ENCODE measurements around the gene CFAP299. TPM values are rescaled to one million over a fixed set of nuclear protein-coding genes. Genes with fewer than 3 reads are reported as not detected.

CFAP299 gene
- total and polyA plus RNA-seq, 2 of the 13 experiments (the other 11 are each of a cell fraction or from before 2014, with no cell fraction given): not detected

DNA sequence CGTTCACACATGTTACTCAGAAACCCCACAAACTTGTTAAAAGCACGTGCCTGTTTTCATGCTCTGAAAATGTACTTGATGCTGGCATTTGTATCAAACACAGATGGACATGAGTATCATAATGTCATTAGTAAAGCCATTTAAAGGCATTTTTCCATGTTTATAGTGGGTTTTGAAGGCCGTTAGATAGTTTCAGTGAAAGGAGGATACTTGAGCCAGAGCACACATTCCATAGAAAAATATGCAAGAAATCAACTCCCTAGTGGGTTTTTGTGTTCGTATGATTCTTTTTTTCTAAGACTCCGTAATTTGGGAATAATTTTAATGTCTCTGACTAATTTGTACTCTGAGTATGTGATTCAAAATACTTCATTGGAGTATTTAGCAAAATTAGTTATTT is 478.7 kb downstream of the CFAP299 start:
- no peaks in the 10 kb centered on the region for H3K9me3 ChIP-seq (ENCODE audit: low read length)
- TF ChIP-seq ZNF563 (CRISPR knock-in tag; IDR thresholded peaks at IDR 0.05) (no peak), ZNF101 (CRISPR knock-in tag; IDR thresholded peaks at IDR 0.05; ENCODE audit: borderline replicate concordance, low read depth) (no peak)
- no peak overlapping the region for H3K4me2 ChIP-seq (ENCODE audit: low read depth, low read length)
- H3K79me2 ChIP-seq (ENCODE audit: insufficient read depth, low read length): no peaks in the 10 kb centered on the region
- no peak overlapping the region for H2AFZ ChIP-seq (ENCODE audit: low read length)
- no peak overlapping the region for H3K4me3 ChIP-seq (replicated peaks in 1 of 3; ENCODE audit: insufficient read depth in 1 of 3, low read depth in 2 of 3, low read length in 3 of 3)
- CTCF ChIA-PET (ENCODE audit: low intra/inter-chr PET ratio, low total read pairs): no interaction called here
- intact Hi-C loops (cut with micrococcal nuclease; ENCODE audit: unreplicated experiment): no loop called here
- FAIRE-seq (no peak), DNase-seq (ENCODE audit: low spot score) (no peak), ATAC-seq (no peak)
- no peaks in the 10 kb centered on the region for H4K20me1 ChIP-seq (ENCODE audit: insufficient read depth, low read length)
- no peaks in the 10 kb centered on the region for H3K27me3 ChIP-seq (ENCODE audit: control insufficient read depth in 1 of 2, insufficient read depth in 2 of 2, low read length in 2 of 2)
- no peak overlapping the region for H3K9ac ChIP-seq (ENCODE audit: insufficient read depth, low read depth, low read length)
- no peaks in the 10 kb centered on the region for H3K4me1 ChIP-seq (ENCODE audit: insufficient read depth, low read length)
- whole genome bisulfite sequencing (ENCODE audit: low lambda C conversion rate): 6% methylated on average over 5 of the region's 5 CpGs
- POLR2A ChIA-PET: no interaction called here
- in situ Hi-C loops (cut with HindIII; ENCODE audit: extremely low pct_ligation_motif_present, low pct_unique_long_range_greater_than_20kb): no loop called here
- H3K36me3 ChIP-seq (replicated peaks in 1 of 2; ENCODE audit: control insufficient read depth in 1 of 2, insufficient read depth in 2 of 2, low read length in 2 of 2): no peaks in the 10 kb centered on the region
- BruUV-seq (replicated peaks): no TSS peak
- no peak overlapping the region for H3K27ac ChIP-seq (ENCODE audit: extremely low read length, insufficient read depth, low read length)

DNA sequence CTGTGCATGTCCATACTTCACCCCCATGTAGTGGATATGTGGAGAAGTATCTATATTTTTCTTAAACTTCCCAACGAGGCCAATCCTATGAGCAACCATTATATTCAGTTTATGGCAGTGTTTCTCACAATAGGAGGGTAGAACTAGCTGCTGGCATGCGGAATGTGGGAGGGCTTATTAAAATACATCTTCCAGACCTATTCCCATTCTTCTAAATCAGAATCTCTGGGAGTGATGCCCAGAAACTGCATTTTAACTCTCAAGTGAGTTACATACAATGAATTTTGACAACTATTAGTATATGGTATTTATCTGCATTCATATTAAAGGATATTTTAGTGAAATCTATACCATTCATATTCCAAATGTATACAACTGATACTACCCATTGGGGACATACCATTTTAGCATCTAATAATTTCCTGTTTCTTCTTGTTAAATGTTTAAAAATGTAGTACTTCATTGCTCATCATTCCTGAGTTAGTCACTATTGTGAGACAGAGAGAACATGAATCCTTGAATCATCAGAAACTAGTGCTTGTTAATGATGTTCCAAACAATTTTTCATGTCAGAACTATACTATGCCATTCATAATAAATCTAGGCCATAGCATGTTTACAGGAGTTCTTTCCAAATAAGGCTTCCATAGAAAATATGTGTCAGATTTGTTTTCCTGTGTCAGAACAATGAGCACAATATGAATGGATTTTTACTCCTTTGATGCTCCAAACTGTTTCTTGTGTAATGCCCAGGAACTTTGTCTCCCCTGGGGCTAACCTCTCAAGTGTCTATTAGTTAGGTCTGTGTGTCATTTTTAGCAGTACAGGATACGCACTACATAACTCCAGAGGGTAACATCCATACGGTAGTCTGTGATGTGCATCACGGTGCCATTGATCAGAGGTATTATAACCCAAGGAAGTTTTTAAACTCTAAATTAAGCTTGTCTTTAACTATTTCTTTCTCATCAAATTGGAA is 496.1 kb downstream of the CFAP299 start:
- Histone ChIP-seq H2AFZ (ENCODE audit: low read length) (no peak overlapping the region), H3K4me3 (replicated peaks in 1 of 3; ENCODE audit: insufficient read depth in 1 of 3, low read depth in 2 of 3, low read length in 3 of 3) (no peak overlapping the region), H3K4me2 (ENCODE audit: low read depth, low read length) (no peak overlapping the region), H3K27ac (ENCODE audit: extremely low read length, insufficient read depth, low read length) (no peak overlapping the region), H3K4me1 (ENCODE audit: insufficient read depth, low read length) (no peaks in the 10 kb centered on the region), H3K9me3 (ENCODE audit: low read length) (no peaks in the 10 kb centered on the region), H4K20me1 (ENCODE audit: insufficient read depth, low read length) (no peaks in the 10 kb centered on the region), H3K79me2 (ENCODE audit: insufficient read depth, low read length) (no peaks in the 10 kb centered on the region), H3K27me3 (ENCODE audit: control insufficient read depth in 1 of 2, insufficient read depth in 2 of 2, low read length in 2 of 2) (no peaks in the 10 kb centered on the region), H3K36me3 (replicated peaks in 1 of 2; ENCODE audit: control insufficient read depth in 1 of 2, insufficient read depth in 2 of 2, low read length in 2 of 2) (no peaks in the 10 kb centered on the region), H3K9ac (ENCODE audit: insufficient read depth, low read depth, low read length) (no peak overlapping the region)
- ATAC-seq: no peak
- CTCF ChIA-PET (ENCODE audit: low intra/inter-chr PET ratio, low total read pairs): no interaction called here
- DNase-seq (ENCODE audit: low spot score): no peak
- in situ Hi-C loops (cut with HindIII; ENCODE audit: extremely low pct_ligation_motif_present, low pct_unique_long_range_greater_than_20kb): no loop called here
- POLR2A ChIA-PET: no interaction called here
- FAIRE-seq: no peak
- BruUV-seq (replicated peaks): no TSS peak
- WGBS (ENCODE audit: low lambda C conversion rate): 20% methylated on average over 5 of the region's 5 CpGs
- intact Hi-C loops (cut with micrococcal nuclease; ENCODE audit: unreplicated experiment): no loop called here
- TF ChIP-seq ZSCAN31 (CRISPR knock-in tag; IDR thresholded peaks at IDR 0.05; ENCODE audit: low read depth) (no peak), RBM39 (IDR thresholded peaks at IDR 0.05; ENCODE audit: low read depth, low read length, poor library complexity, severe bottlenecking) (no peak), ZIK1 (CRISPR knock-in tag; IDR thresholded peaks at IDR 0.05; ENCODE audit: borderline replicate concordance, low read depth) (no peak), RAD21 (CRISPR knock-in tag; IDR thresholded peaks at IDR 0.05) (no peak), HMGA1 (CRISPR knock-in tag; conservative IDR thresholded peaks at IDR 0.05) (no peak), IKZF1 (IDR thresholded peaks at IDR 0.05) (no peak), SYNCRIP (IDR thresholded peaks at IDR 0.05; ENCODE audit: insufficient read depth, low read depth, low read length) (no peak), NCOA5 (CRISPR knock-in tag; IDR thresholded peaks at IDR 0.05) (no peak), ZNF3 (CRISPR knock-in tag; IDR thresholded peaks at IDR 0.05) (no peak)
- TF ChIP-seq, protein P1, sequence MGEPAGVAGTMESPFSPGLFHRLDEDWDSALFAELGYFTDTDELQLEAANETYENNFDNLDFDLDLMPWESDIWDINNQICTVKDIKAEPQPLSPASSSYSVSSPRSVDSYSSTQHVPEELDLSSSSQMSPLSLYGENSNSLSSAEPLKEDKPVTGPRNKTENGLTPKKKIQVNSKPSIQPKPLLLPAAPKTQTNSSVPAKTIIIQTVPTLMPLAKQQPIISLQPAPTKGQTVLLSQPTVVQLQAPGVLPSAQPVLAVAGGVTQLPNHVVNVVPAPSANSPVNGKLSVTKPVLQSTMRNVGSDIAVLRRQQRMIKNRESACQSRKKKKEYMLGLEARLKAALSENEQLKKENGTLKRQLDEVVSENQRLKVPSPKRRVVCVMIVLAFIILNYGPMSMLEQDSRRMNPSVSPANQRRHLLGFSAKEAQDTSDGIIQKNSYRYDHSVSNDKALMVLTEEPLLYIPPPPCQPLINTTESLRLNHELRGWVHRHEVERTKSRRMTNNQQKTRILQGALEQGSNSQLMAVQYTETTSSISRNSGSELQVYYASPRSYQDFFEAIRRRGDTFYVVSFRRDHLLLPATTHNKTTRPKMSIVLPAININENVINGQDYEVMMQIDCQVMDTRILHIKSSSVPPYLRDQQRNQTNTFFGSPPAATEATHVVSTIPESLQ (CRISPR knock-in tag; conservative IDR thresholded peaks at IDR 0.05): no peak
- TF ChIP-seq, protein P2, sequence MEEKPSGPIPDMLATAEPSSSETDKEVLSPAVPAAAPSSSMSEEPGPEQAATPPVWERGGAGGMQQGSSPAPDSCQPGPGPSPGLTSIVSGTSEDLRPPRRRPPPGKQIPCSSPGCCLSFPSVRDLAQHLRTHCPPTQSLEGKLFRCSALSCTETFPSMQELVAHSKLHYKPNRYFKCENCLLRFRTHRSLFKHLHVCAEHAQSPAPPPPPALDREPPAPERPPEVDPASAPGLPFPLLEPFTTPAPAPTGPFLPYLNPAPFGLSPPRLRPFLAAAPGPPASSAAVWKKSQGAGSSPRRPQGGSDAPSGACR (CRISPR knock-in tag; IDR thresholded peaks at IDR 0.05): no peak
- TF ChIP-seq, protein P3, sequence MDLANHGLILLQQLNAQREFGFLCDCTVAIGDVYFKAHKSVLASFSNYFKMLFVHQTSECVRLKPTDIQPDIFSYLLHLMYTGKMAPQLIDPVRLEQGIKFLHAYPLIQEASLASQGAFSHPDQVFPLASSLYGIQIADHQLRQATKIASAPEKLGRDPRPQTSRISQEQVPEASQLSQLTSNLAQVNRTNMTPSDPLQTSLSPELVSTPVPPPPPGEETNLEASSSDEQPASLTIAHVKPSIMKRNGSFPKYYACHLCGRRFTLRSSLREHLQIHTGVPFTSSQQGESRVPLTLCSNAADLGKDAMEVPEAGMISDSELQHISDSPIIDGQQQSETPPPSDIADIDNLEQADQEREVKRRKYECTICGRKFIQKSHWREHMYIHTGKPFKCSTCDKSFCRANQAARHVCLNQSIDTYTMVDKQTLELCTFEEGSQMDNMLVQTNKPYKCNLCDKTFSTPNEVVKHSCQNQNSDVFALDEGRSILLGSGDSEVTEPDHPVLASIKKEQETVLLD (CRISPR knock-in tag; IDR thresholded peaks at IDR 0.05; ENCODE audit: low read depth): no peak

Data from HepG2 (cell line).